HCT116 (cell line): ENCODE measurements around the gene ZDHHC14. TPM values are rescaled to one million over a fixed set of nuclear protein-coding genes. Genes with fewer than 3 reads are reported as not detected.

Experiments
- ATAC-seq: fragments of 200-7000 bp; cut with Tn5 transposase; 2 replicates; pipeline ENCODE4 v1.9.1; 2020; ENCODE audit warnings: mild to moderate bottlenecking, moderate library complexity
- BruUV-seq: library from RNA; stranded (reverse); fragments of 400-500 nt; replicated peaks from 2 replicates; lab custom pipeline; 2021; lab: Mats Ljungman, UMichigan
- CTCF ChIA-PET: fragments of 300-600 bp; sonication (Branson Sonifier 250); formaldehyde crosslinking; loops from one replicate; lab custom pipeline; 2021; ENCODE audit warnings: antibody characterized with exemption; lab: Charles Lee
- POLR2A ChIA-PET: fragments of 300-600, 350-600 bp; sonication (Branson Sonifier 250); formaldehyde crosslinking; loops from one replicate; lab custom pipeline; 2021; ENCODE audit warnings: antibody characterized with exemption; lab: Charles Lee
- RAD21 ChIA-PET, 2 experiments: fragments of 300-600 bp; sonication (Branson Sonifier 250); formaldehyde crosslinking; loops; one replicate each; lab custom pipeline; 2023; ENCODE audit warnings: low total read pairs in 2 of 2; ENCODE audit not compliant: uncharacterized antibody in 2 of 2, unreplicated experiment in 2 of 2, low non-redundant PET in 1 of 2; lab: Charles Lee
- DNase-seq: peaks from one replicate; pipeline ENCODE4 v3.0.0-alpha.2; 2010; ENCODE audit warnings: low read depth, low spot score
- H2AFZ ChIP-seq: fragments of 200-600 bp; shearing (Covaris generic), sonication (generic); 2 replicates; pipeline ENCODE4 v1.6.1; 2017; ENCODE audit warnings: low read depth, mixed run types, mixed read lengths, antibody characterized with exemption, low read length; ENCODE audit not compliant: poor library complexity, severe bottlenecking
- H3K27ac ChIP-seq: 2 replicates; pipeline ENCODE4 v1.5.1; 2012; ENCODE audit warnings: low read depth, low read length
- H3K27me3 ChIP-seq: fragments of 200-600 bp; sonication (generic); 2 replicates; pipeline ENCODE4 v1.6.1; 2016; ENCODE audit warnings: mixed run types, low read length, mixed read lengths; ENCODE audit not compliant: insufficient read depth
- H3K36me3 ChIP-seq, 2 experiments: fragments of 200-500 bp in 1 of 2; fragments of 200-600 bp in 1 of 2; sonication (Bioruptor generic) in 1 of 2; sonication (generic) in 1 of 2; 2 replicates each; pipeline versions ENCODE4 v1.5.1 to v1.6.1; 2014 to 2016; ENCODE audit warnings: low read length in 2 of 2, inconsistent platforms in 1 of 2, mixed read lengths in 1 of 2, mixed run types in 1 of 2; ENCODE audit not compliant: insufficient read depth in 2 of 2, control insufficient read depth in 1 of 2
- H3K4me1 ChIP-seq, 2 experiments: fragments of 200-600 bp in 1 of 2; sonication (generic) in 1 of 2; 2 replicates each; pipeline versions ENCODE4 v1.5.1 to v1.6.1; 2012 to 2017; ENCODE audit warnings: low read length in 2 of 2, inconsistent platforms in 1 of 2, mild to moderate bottlenecking in 1 of 2, mixed read lengths in 1 of 2, mixed run types in 1 of 2, moderate library complexity in 1 of 2; ENCODE audit not compliant: insufficient read depth in 2 of 2, control insufficient read depth in 1 of 2
- H3K4me2 ChIP-seq: fragments of 200-600 bp; sonication (generic); 2 replicates; pipeline ENCODE4 v1.6.1; 2017; ENCODE audit warnings: mixed run types, low read length, mixed read lengths
- H3K4me3 ChIP-seq, 2 experiments: fragments of 200-600 bp in 1 of 2; sonication (generic) in 1 of 2; replicated peaks in 1 of 2; 2 replicates each; pipeline ENCODE4 v1.5.1; 2011 to 2016; ENCODE audit warnings: low read length in 2 of 2, control low read depth in 1 of 2, low read depth in 1 of 2, mild to moderate bottlenecking in 1 of 2, mixed read lengths in 1 of 2, mixed run types in 1 of 2
- H3K79me2 ChIP-seq: fragments of 200-600 bp; sonication (generic); 2 replicates; pipeline ENCODE4 v1.6.1; 2017; ENCODE audit warnings: mild to moderate bottlenecking, mixed run types, low read length, moderate library complexity, mixed read lengths; ENCODE audit not compliant: insufficient read depth
- H3K9ac ChIP-seq: fragments of 200-600 bp; sonication (generic); 2 replicates; pipeline ENCODE4 v1.6.1; 2016; ENCODE audit warnings: low read length, mixed read lengths
- H3K9me2 ChIP-seq: fragments of 200-600 bp; sonication (generic), shearing (Covaris generic); 2 replicates; pipeline ENCODE4 v1.6.1; 2017; ENCODE audit warnings: mixed run types, mild to moderate bottlenecking, moderate library complexity; ENCODE audit not compliant: insufficient read depth
- H3K9me3 ChIP-seq, 2 experiments: fragments of 200-500 bp in 1 of 2; fragments of 200-600 bp in 1 of 2; sonication (Bioruptor generic) in 1 of 2; sonication (generic) in 1 of 2; 2 replicates each; pipeline ENCODE4 v1.6.1; 2014 to 2017; ENCODE audit warnings: low read length in 2 of 2, mixed read lengths in 2 of 2, inconsistent platforms in 1 of 2, low read depth in 1 of 2, mild to moderate bottlenecking in 1 of 2, mixed run types in 1 of 2, moderate library complexity in 1 of 2; ENCODE audit not compliant: control insufficient read depth in 1 of 2, insufficient read depth in 1 of 2
- H4K20me1 ChIP-seq: fragments of 200-600 bp; sonication (generic), shearing (Covaris generic); 2 replicates; pipeline ENCODE4 v1.6.1; 2017; ENCODE audit warnings: mixed run types, mild to moderate bottlenecking, moderate library complexity; ENCODE audit not compliant: insufficient read depth
- CBX3 ChIP-seq: IDR thresholded peaks from 2 replicates; pipeline ENCODE4 v1.6.1; 2012; ENCODE audit warnings: low read depth
- CEBPB ChIP-seq: IDR thresholded peaks from 2 replicates; pipeline ENCODE4 v1.6.1; 2012; ENCODE audit warnings: low read depth
- CTCF ChIP-seq, 3 experiments: fragments of 200-600 bp in 1 of 3; sonication (generic) in 1 of 3; IDR thresholded peaks in 2 of 3; conservative IDR thresholded peaks in 1 of 3; 2 replicates each; pipeline ENCODE4 v1.5.1; 2012 to 2017; ENCODE audit warnings: low read depth in 2 of 3, low read length in 2 of 3, antibody characterized with exemption in 1 of 3, borderline replicate concordance in 1 of 3, control low read depth in 1 of 3, mild to moderate bottlenecking in 1 of 3, mixed read lengths in 1 of 3, mixed run types in 1 of 3, moderate library complexity in 1 of 3; ENCODE audit not compliant: insufficient read depth in 1 of 3
- EZH2phosphoT487 ChIP-seq: fragments of 200-600 bp; IDR thresholded peaks from 2 replicates; pipeline ENCODE4 v1.6.1; 2018; ENCODE audit warnings: antibody characterized with exemption, borderline replicate concordance
- JUND ChIP-seq: IDR thresholded peaks from 2 replicates; pipeline ENCODE4 v1.6.1; 2012
- POLR2AphosphoS5 ChIP-seq: IDR thresholded peaks from 2 replicates; pipeline ENCODE4 v1.6.1; 2011; ENCODE audit warnings: mild to moderate bottlenecking, low read depth, low read length, moderate library complexity
- RAD21 ChIP-seq: IDR thresholded peaks from 2 replicates; pipeline ENCODE4 v1.6.1; 2012; ENCODE audit warnings: low read depth, mild to moderate bottlenecking
- TCF7L2 ChIP-seq: IDR thresholded peaks from 2 replicates; pipeline ENCODE4 v1.7.0; 2011; ENCODE audit warnings: borderline replicate concordance, inconsistent platforms; ENCODE audit not compliant: insufficient read depth, insufficient read length; ENCODE audit errors: extremely low read depth
- ZFX ChIP-seq: fragments of 450-650 bp; IDR thresholded peaks from 2 replicates; pipeline ENCODE4 v1.6.1; 2017
- ZNF274 ChIP-seq: fragments of 200-500 bp; sonication (Bioruptor generic); IDR thresholded peaks from 2 replicates; pipeline ENCODE4 v1.6.1; 2014; ENCODE audit warnings: mild to moderate bottlenecking, low read depth, low read length, inconsistent platforms
- intact Hi-C: fragments of 100-400 bp; cut with micrococcal nuclease; formaldehyde crosslinking; loops from 2 replicates; pipeline ENCODE4 v1.10.0; 2022
- total RNA-seq: library from RNA; stranded (reverse); gene quantifications from one replicate; pipeline ENCODE4 v1.2.1, GENCODE V29; 2021; ENCODE audit not compliant: unreplicated experiment
- TF ChIP-seq, protein P1 (sequence below): IDR thresholded peaks from 2 replicates; pipeline ENCODE4 v1.6.1; 2012

The ZDHHC14 gene
- total RNA-seq, 1 experiment from 2014 or later: 5.3 TPM

GRCh38 chr6:157668009-157668401 is 287.0 kb downstream of the ZDHHC14 start:
- Histone ChIP-seq H3K79me2 (no peaks in the 10 kb centered on the region), H3K36me3 (no peaks in the 10 kb centered on the region), H3K9me3 (no peaks in the 10 kb centered on the region), H3K4me1 (no peaks in the 10 kb centered on the region; a peak in 1 of 4 replicates), H3K27ac (no peak overlapping the region), H3K4me3 (no peak overlapping the region), H3K27me3 (no peaks in the 10 kb centered on the region), H3K4me2 (peak overlapping the region; percentile 7; the same call in 1 of the 2 replicates), H3K9me2 (no peaks in the 10 kb centered on the region), H3K9ac (no peak overlapping the region), H4K20me1 (no peaks in the 10 kb centered on the region), H2AFZ (no peak overlapping the region)
- BruUV-seq: no TSS peak
- intact Hi-C loops: loop anchor here (10.0 kb wide), 2 partner anchors 207 to 287 kb away; no protein-coding TSS in a partner anchor
- TF ChIP-seq TCF7L2 (no peak), ZFX (no peak), CTCF (IDR thresholded peaks at IDR 0.05 in 2 of 3, conservative IDR thresholded peaks at IDR 0.05 in 1 of 3; ENCODE audit: borderline replicate concordance in 1 of 3, insufficient read depth in 1 of 3, low read depth in 2 of 3, low read length in 2 of 3) (no peak), JUND (no peak), POLR2AphosphoS5 (no peak), CEBPB (no peak), CBX3 (no peak), ZNF274 (no peak), EZH2phosphoT487 (no peak), RAD21 (no peak)
- TF ChIP-seq, protein P1, sequence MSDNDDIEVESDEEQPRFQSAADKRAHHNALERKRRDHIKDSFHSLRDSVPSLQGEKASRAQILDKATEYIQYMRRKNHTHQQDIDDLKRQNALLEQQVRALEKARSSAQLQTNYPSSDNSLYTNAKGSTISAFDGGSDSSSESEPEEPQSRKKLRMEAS: no peak
- ChIA-PET POLR2A (no interaction called here), RAD21 (no interaction called here), CTCF (interaction anchor here (1.4 to 5.2 kb wide), 2 partner anchors 55 to 353 kb away, joined by 3 to 33 read pairs; no protein-coding TSS in a partner anchor)
- DNase-seq (no peak), ATAC-seq (no peak)
